ENCODE data around the gene C12orf60. TPM values are rescaled to one million over a fixed set of nuclear protein-coding genes. Genes with fewer than 3 reads are reported as not detected.
A peak's percentile ranks its signal among the peaks of the same experiment; 100 is the strongest.

Gene C12orf60
- total and polyA plus RNA-seq, 12 donors, result 1.2 to 5.8 (median 3.7) TPM

DNA sequence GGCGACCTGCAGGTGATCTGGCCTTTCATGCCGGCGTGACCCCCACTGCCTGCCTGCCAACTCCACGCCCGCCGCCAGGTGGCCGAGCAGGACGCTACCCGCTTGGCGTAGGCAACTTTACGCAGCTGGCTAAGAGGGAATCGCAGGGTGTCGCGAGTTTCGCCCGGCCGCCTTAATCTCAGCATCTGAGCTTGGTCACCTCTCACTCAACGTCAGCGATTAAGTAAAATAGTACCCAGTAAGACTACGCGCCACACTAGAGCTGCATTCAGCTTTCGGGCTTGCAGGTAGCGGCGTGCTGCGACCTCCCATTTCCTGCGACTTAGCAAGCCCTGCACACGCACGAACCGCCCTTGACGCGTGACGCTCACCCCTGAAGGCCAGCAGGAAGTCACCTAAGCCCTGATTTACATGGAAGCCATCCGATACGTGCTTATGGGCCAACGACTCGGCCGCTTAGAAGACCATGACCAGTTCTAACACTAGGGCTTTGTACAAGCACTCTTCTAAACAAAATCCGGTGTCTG is 33.4 kb upstream of the C12orf60 start:
- H3K27ac ChIP-seq, result peak overlapping the region; percentile 88 to 98 (median 94)
- ATAC-seq (peak; percentile 41 to 81 (median 69)), DNase-seq (peak; percentile 80 to 82)
- peak; percentile 64 to 78 (median 75) for TF ChIP-seq CTCF (IDR thresholded peaks at IDR 0.05)
- peaks cover 0 to 15% (median 0%) of the 10 kb centered on the region in 9 donors for H3K36me3 ChIP-seq
- 0 to 1% methylated on average over 38 of the region's 38 CpGs for WGBS, 2 donors
- H3K9me3 ChIP-seq, result peaks cover 0 to 16% (median 5%) of the 10 kb centered on the region in 11 donors
- peaks cover 4 to 52% (median 25%) of the 10 kb centered on the region in 9 donors for H3K4me1 ChIP-seq
- H3K4me3 ChIP-seq, result peak overlapping the region; percentile 51 to 94 (median 73)
- intact Hi-C loops (cut with DNase I), result loop anchor here in 4 of 10 donors (2.0 to 5.0 kb wide), 4 partner anchors 72 to 513 kb away; partner anchors contain the start of genes ART4 (in 3 of the 4) and ATF7IP (in 1 of the 4)
- no peaks in the 10 kb centered on the region for H3K27me3 ChIP-seq

DNA sequence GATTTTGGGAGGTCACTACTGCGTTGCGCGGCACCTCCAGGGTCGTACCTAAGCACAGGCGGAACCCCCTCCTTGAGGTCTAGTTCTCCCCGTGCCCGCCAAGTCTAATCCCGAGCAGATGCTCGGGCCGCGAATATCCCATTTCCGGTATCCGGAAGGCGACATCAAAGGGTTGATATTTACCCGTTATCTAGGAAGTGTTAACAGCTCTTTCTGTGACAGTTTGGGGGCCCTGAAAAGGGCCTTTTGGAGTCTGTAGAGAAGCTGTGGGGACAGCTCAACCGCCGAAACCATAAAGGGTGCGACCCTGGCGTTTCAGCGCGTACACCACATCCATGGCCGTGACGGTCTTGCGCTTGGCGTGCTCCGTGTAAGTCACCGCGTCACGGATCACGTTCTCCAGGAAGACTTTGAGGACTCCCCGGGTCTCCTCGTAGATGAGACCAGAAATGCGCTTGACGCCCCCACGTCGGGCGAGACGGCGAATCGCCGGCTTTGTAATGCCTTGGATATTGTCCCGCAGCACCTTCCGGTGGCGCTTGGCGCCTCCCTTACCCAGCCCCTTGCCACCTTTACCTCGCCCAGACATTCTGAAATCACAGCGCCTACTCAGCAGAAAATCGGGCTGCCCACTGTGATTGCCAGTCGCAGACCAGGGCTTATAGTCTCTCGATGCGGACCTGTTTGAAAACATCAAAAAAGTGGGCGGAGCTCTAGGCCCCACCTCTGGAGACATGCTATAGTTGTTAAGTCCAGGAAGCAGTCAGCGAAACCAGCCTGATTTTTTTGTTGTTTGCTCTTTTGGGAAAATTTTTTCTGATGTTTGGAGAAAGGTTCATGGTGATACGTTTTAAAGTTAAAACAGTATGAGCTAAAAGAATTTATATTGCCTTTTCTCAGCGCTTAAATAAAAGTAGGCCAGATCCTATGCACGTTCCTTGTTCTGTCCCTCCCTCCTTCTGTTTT is 32.7 kb upstream of the C12orf60 start:
- ATAC-seq, result peak; percentile 64 to 81 (median 78)
- peak; percentile 81 to 95 for DNase-seq
- Histone ChIP-seq H3K4me1 (peaks cover 4 to 60% (median 25%) of the 10 kb centered on the region in 9 donors), H3K4me3 (peak overlapping the region; percentile 51 to 94 (median 73)), H3K27me3 (no peaks in the 10 kb centered on the region), H3K36me3 (peaks cover 0 to 12% (median 0%) of the 10 kb centered on the region in 9 donors), H3K27ac (peak overlapping the region; percentile 88 to 98 (median 94)), H3K9me3 (peaks cover 0 to 11% (median under 1%) of the 10 kb centered on the region in 11 donors)
- no peak for TF ChIP-seq CTCF (IDR thresholded peaks at IDR 0.05)
- WGBS, 2 donors, result 1% methylated on average over 56 of the region's 56 CpGs
- intact Hi-C loops (cut with DNase I), result loop anchor here in 4 of 10 donors (2.0 to 5.0 kb wide), 4 partner anchors 72 to 513 kb away; partner anchors contain the start of genes ART4 (in 3 of the 4) and ATF7IP (in 1 of the 4)

DNA sequence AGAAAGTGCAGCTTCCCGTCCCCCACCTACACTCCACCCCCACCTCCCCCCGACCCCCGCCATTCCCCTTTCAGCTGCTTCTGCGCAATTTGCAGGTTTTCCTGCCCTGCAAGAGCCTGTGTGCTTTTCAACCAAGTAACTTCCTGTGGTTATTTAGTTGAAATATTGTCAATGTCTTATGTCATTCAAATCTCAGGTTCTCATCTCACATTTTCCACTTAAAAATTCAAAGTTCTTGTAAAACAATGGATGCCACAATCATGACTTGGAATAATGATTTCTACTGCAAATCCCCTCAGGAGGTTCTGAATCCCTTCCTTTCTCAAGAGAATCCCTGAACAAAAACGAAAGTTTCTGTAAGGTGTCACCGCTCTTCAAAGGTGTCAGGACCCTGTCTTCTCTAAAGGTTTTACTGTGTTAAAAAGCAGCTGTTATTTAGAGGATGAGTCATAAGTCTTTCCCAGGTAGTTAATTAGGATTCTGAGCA is 31.8 kb upstream of the C12orf60 start:
- no peaks in the 10 kb centered on the region for H3K27me3 ChIP-seq
- ATAC-seq, result no peak
- H3K36me3 ChIP-seq, result peaks cover 0 to 12% (median 0%) of the 10 kb centered on the region in 9 donors
- peaks cover 0 to 3% (median 0%) of the 10 kb centered on the region in 11 donors for H3K9me3 ChIP-seq
- peak overlapping the region in 9 of 10 donors; percentile 89 to 98 (median 94) for H3K27ac ChIP-seq
- peaks cover 4 to 67% (median 25%) of the 10 kb centered on the region in 9 donors for H3K4me1 ChIP-seq
- TF ChIP-seq CTCF (IDR thresholded peaks at IDR 0.05), result no peak
- WGBS, 2 donors, result 38 to 42% methylated on average over 6 of the region's 6 CpGs
- peak overlapping the region in 8 of 10 donors; percentile 51 to 94 (median 73) for H3K4me3 ChIP-seq
- DNase-seq, result no peak
- intact Hi-C loops (cut with DNase I), result loop anchor here in 4 of 10 donors (2.0 to 5.0 kb wide), 4 partner anchors 71 to 514 kb away; partner anchors contain the start of genes ART4 (in 3 of the 4) and ATF7IP (in 1 of the 4)

GRCh38 chr12:14772946-14773345 is 30.5 kb upstream of the C12orf60 start:
- H3K27me3 ChIP-seq, result no peaks in the 10 kb centered on the region
- H3K4me1 ChIP-seq, result peaks cover 4 to 58% (median 21%) of the 10 kb centered on the region in 9 donors
- DNase-seq, result no peak
- peak overlapping the region in 1 of 10 donors; percentile 80 for H3K4me3 ChIP-seq
- 90 to 96% methylated on average over 5 of the region's 5 CpGs for WGBS, 2 donors
- no peak overlapping the region for H3K27ac ChIP-seq
- intact Hi-C loops (cut with DNase I), result loop anchor here in 3 of 10 donors (5.0 kb wide), 3 partner anchors 69 to 516 kb away; partner anchors contain the start of genes ART4 (in 2 of the 3) and ATF7IP (in 1 of the 3)
- no peaks in the 10 kb centered on the region for H3K9me3 ChIP-seq
- no peak for TF ChIP-seq CTCF (IDR thresholded peaks at IDR 0.05)
- H3K36me3 ChIP-seq, result no peaks in the 10 kb centered on the region
- no peak for ATAC-seq
